ENCODE results near the gene BCL7C.
"Not testable (repeated sequence)": the region's sequence is repeated elsewhere in the genome, so short reads cannot be mapped to it uniquely, and the experiment has no call there.

The BCL7C gene

DNA sequence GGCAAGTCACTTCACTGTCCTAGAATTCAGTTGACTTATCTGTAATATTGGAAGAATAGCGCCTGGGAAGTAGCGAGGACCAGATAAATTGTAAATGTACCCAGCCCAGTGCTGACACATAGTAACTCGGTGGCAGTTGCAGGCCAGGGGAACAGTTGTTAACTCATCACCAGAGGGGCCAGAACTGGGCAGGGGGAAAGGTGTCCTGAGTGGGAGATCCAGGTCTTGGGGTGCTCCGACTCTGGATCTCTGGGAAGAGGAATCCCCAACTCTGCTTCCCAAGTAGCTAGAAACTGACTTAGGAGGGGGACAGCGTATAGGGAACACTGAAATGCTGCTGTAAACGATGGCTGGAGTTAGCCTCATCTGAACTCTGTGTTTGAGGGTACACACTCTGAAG, 23.0 kb downstream of the BCL7C start:
- H3K4me3 ChIP-seq (ENCODE audit: control insufficient read depth, low read depth, low read length): no peak overlapping the region
- DNase-seq (ENCODE audit: low read depth): no peak
- TF ChIP-seq, protein P1, sequence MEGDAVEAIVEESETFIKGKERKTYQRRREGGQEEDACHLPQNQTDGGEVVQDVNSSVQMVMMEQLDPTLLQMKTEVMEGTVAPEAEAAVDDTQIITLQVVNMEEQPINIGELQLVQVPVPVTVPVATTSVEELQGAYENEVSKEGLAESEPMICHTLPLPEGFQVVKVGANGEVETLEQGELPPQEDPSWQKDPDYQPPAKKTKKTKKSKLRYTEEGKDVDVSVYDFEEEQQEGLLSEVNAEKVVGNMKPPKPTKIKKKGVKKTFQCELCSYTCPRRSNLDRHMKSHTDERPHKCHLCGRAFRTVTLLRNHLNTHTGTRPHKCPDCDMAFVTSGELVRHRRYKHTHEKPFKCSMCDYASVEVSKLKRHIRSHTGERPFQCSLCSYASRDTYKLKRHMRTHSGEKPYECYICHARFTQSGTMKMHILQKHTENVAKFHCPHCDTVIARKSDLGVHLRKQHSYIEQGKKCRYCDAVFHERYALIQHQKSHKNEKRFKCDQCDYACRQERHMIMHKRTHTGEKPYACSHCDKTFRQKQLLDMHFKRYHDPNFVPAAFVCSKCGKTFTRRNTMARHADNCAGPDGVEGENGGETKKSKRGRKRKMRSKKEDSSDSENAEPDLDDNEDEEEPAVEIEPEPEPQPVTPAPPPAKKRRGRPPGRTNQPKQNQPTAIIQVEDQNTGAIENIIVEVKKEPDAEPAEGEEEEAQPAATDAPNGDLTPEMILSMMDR (IDR thresholded peaks at IDR 0.05; ENCODE audit: control insufficient read depth, insufficient read depth, low read depth, low read length, missing control alignments): no peak

DNA sequence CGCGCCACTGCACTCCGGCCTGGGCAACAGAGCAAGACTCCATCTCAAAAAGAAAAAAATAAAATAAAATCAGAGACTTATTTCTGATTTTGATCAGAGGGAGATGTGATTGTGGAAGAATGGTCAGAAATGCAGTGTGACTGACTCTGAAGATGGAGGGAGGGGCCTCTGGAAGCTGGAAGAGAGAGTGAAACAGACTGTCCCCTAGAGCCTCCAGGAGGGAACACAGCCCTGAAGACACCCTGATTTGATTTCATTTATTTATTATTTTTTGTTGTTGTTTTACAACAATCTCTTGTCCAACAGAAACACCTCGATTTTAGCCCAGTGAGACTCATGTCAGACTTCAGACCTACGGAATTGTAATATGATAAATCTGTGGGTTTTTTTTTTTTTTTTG, 26.1 kb downstream of the BCL7C start:
- TF ChIP-seq, protein P1 (IDR thresholded peaks at IDR 0.05; ENCODE audit: control insufficient read depth, insufficient read depth, low read depth, low read length, missing control alignments): peak; percentile 32
- H3K4me3 ChIP-seq (ENCODE audit: control insufficient read depth, low read depth, low read length): no peak overlapping the region
- no peak for DNase-seq (ENCODE audit: low read depth)

DNA sequence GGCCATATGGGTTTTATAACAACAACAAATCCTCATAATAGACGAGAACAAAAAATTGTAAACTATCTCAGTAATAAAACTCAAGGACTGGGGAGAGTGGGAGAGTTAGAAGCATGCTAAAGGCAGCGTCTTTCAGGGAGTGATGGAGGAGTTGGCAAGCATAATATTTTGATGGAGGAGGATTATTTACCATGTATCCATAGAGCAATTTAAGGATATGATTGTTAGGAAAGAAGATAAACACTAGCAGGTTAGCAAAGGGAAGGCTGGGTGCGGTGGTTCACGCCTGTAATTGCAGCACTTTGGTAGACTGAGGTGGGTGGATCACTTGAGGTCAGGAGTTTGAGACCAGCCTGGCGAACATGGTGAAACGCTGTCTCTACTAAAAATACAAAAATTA, 27.8 kb downstream of the BCL7C start:
- TF ChIP-seq, protein P1 (IDR thresholded peaks at IDR 0.05; ENCODE audit: control insufficient read depth, insufficient read depth, low read depth, low read length, missing control alignments): no peak
- no peak for DNase-seq (ENCODE audit: low read depth)
- no peak overlapping the region for H3K4me3 ChIP-seq (ENCODE audit: control insufficient read depth, low read depth, low read length)

DNA sequence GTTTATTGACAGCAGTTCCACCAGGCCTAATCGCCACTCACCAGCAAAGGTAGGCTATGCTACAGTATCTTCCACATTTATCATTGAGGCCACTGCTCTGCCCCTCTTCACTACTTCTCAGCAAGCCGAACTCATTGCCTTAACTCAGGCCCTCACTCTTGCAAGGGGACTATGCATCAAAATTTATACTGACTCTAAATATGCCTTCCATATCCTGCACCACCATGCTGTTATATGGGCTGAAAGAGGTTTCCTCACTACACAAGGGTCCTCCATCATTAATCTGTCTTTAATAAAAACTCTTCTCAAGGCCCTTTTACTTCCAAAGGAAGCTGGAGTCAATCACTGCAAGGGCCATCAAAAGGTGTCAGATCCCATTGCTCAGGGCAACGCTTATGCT, 30.7 kb downstream of the BCL7C start:
- not testable (repeated sequence) for H3K4me3 ChIP-seq (ENCODE audit: control insufficient read depth, low read depth, low read length); DNase-seq (ENCODE audit: low read depth)

DNA sequence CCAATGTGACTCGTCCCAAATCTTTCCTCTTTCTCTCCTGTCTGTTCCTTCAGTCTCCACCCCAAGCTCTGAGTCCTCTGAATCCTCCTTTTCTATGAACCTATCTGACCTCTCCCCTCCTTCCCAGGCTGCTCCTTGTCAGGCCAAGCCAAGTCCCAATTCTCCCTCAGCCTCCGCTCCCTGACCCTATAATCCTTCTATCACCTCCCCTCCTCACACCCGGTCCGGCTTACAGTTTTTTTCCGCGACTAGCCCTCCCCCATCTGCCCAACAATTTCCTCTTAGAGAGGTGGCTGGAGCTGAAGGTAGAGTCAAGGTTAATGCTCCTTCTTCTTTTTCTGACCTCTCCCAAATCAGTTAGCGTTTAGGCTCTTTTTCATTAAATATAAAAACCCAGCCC, 33.1 kb downstream of the BCL7C start:
- DNase-seq (ENCODE audit: low read depth); H3K4me3 ChIP-seq (ENCODE audit: control insufficient read depth, low read depth, low read length): not testable (repeated sequence)

DNA sequence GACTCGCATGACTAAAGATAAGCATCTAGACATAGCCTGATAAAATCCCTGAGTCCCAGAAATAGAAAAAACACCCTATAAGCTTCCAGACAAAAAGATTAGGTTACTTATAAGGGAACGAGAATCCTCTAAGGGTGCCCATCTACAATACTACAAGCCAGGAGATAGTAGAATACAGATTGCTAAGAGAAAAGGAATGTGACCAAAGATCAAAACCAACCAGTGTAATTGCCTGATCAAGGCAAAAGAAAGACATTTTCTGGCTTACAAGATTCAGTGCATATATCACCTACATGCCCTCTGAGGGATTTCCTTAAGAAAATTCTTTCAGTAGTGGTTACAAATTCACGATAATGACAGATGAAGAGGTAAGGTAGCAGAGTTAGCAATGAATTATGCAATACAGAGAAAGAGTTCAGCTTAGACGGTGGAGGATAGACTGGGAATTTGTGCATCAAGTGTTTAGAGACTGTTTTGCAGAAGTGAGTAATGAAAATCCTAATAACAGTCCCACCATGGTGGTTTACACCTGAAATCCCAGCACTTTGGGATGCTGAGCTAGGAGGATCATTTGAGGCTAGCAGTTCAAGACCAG, 35.0 kb downstream of the BCL7C start:
- TF ChIP-seq, protein P1 (IDR thresholded peaks at IDR 0.05; ENCODE audit: control insufficient read depth, insufficient read depth, low read depth, low read length, missing control alignments): no peak
- H3K4me3 ChIP-seq (ENCODE audit: control insufficient read depth, low read depth, low read length): no peak overlapping the region
- DNase-seq (ENCODE audit: low read depth): no peak

DNA sequence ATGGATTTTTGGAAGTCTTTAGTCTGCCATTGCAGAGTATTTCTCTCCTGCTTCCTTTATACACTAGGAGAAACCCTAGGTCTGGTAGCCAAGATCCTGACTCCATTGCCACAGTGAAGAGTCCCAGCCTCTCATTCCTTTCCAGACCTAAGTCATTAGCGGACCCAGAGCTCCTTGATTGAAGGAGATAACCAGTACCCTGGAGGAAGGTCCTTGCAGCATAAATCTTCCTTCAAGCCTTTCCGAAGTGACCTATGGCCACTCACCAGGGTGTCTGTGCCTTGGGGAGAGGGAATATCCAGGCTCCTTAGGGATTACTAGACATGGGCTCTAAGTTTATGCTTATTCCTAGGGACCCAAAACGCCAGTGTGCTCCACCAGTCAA, 35.8 kb downstream of the BCL7C start:
- no peak for DNase-seq (ENCODE audit: low read depth)
- TF ChIP-seq, protein P1 (IDR thresholded peaks at IDR 0.05; ENCODE audit: control insufficient read depth, insufficient read depth, low read depth, low read length, missing control alignments): no peak
- H3K4me3 ChIP-seq (ENCODE audit: control insufficient read depth, low read depth, low read length): no peak overlapping the region

DNA sequence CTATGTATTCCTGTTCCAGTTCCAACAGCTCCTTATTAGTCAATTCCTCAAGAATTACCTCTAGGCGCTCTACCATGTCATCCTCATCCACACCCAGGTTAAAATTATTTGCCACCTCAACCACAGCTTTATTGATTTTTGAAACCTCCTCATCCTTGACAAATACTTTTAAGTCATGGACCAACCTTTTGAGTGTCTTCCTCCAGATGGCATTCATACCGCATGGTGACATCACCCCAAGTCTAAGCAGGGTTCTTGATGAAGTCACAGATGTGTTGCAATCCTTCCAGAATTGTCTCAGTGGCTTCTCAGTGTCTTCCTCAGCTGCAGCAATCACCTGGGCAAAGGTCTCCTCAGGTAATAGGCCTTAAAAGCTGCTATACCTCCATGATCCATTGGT, 40.1 kb downstream of the BCL7C start:
- H3K4me3 ChIP-seq (ENCODE audit: control insufficient read depth, low read depth, low read length): no peak overlapping the region
- DNase-seq (ENCODE audit: low read depth): no peak
- TF ChIP-seq, protein P1 (IDR thresholded peaks at IDR 0.05; ENCODE audit: control insufficient read depth, insufficient read depth, low read depth, low read length, missing control alignments): no peak
